GM21390 (cell line): ENCODE measurements around the gene SLC7A9.
"Not testable (repeated sequence)": the region's sequence is repeated elsewhere in the genome, so short reads cannot be mapped to it uniquely, and the experiment has no call there.

Experiments
- ATAC-seq: cut with Tn5 transposase; IDR thresholded peaks from one replicate; pipeline ENCODE4 v1.9.1; 2021; ENCODE audit not compliant: unreplicated experiment

Gene SLC7A9

GRCh38 chr19:32802840-32803239 is 66.7 kb downstream of the SLC7A9 start:
- no peak for ATAC-seq

- no peak for ATAC-seq
These were observed 68.8 kb downstream of the SLC7A9 start for GRCh38 chr19:32800754-32801153.

GRCh38 chr19:32800191-32800590 is 69.4 kb downstream of the SLC7A9 start:
- ATAC-seq: no peak

GRCh38 chr19:32798201-32798600 is 71.4 kb downstream of the SLC7A9 start:
- no peak for ATAC-seq

- ATAC-seq: no peak
These were observed 80.1 kb downstream of the SLC7A9 start for GRCh38 chr19:32789429-32789828.

GRCh38 chr19:32787895-32788294 is 81.7 kb downstream of the SLC7A9 start:
- not testable (repeated sequence) for ATAC-seq

GRCh38 chr19:32787161-32787813 is 82.3 kb downstream of the SLC7A9 start:
- ATAC-seq: not testable (repeated sequence)

GRCh38 chr19:32782089-32782488 is 87.5 kb downstream of the SLC7A9 start:
- not testable (repeated sequence) for ATAC-seq

- no peak for ATAC-seq
These were observed 88.3 kb downstream of the SLC7A9 start for GRCh38 chr19:32781280-32781679.
